ENCODE data around the gene ACADSB.
A peak's percentile ranks its signal among the peaks of the same experiment; 100 is the strongest.

The ACADSB gene

GRCh38 chr10:123009105-123009820 is 457 bp downstream of the ACADSB start:
- CTCF ChIA-PET = interaction anchor here (2.3 to 6.4 kb wide), 2 partner anchors 10 to 28 kb away, joined by 11 to 41 read pairs; partner anchors contain the start of gene PSTK
- H3K4me3 ChIP-seq (ENCODE audit: low read depth, low read length) = peak overlapping the region; percentile 96
- DNase-seq (ENCODE audit: low read depth, low spot score) = no peak
- TF ChIP-seq CTCF (IDR thresholded peaks at IDR 0.05; ENCODE audit: insufficient read depth, low read length, missing control alignments) = no peak
- POLR2A ChIA-PET = no interaction called here

GRCh38 chr10:123011987-123012386 is 3.2 kb downstream of the ACADSB start:
- CTCF ChIA-PET = no interaction called here

GRCh38 chr10:123013456-123014419 is 4.9 kb downstream of the ACADSB start:
- H3K4me3 ChIP-seq (ENCODE audit: low read depth, low read length) = no peak overlapping the region
- no peak for TF ChIP-seq CTCF (IDR thresholded peaks at IDR 0.05; ENCODE audit: insufficient read depth, low read length, missing control alignments)
- ChIA-PET CTCF (interaction anchor here (1.1 kb wide), 1 partner anchor 33 kb away, joined by 3 read pairs; the partner anchor contains the start of gene PSTK), POLR2A (no interaction called here)
- no peak for DNase-seq (ENCODE audit: low read depth, low spot score)

More at GRCh38 chr10:123011987-123012386, 3.2 kb downstream of the ACADSB start:
- POLR2A ChIA-PET = interaction anchor here (0.6 kb wide), 1 partner anchor 735 kb away, joined by 3 read pairs; no protein-coding TSS in a partner anchor
- TF ChIP-seq CTCF (IDR thresholded peaks at IDR 0.05; ENCODE audit: insufficient read depth, low read length, missing control alignments) = no peak
- H3K4me3 ChIP-seq (ENCODE audit: low read depth, low read length) = no peak overlapping the region
- DNase-seq (ENCODE audit: low read depth, low spot score) = no peak

- ChIA-PET POLR2A (no interaction called here), CTCF (no interaction called here)
- no peak for TF ChIP-seq CTCF (IDR thresholded peaks at IDR 0.05; ENCODE audit: insufficient read depth, low read length, missing control alignments)
- DNase-seq (ENCODE audit: low read depth, low spot score) = no peak
- no peak overlapping the region for H3K4me3 ChIP-seq (ENCODE audit: low read depth, low read length)
These were observed 6.0 kb downstream of the ACADSB start for GRCh38 chr10:123014772-123015171.

GRCh38 chr10:123016228-123016627 is 7.4 kb downstream of the ACADSB start:
- no peak for DNase-seq (ENCODE audit: low read depth, low spot score)
- no peak for TF ChIP-seq CTCF (IDR thresholded peaks at IDR 0.05; ENCODE audit: insufficient read depth, low read length, missing control alignments)
- ChIA-PET POLR2A (no interaction called here), CTCF (no interaction called here)
- no peak overlapping the region for H3K4me3 ChIP-seq (ENCODE audit: low read depth, low read length)

Data from AG04449 (cell line).